MCF 10A (cell line): ENCODE results near the gene TENT4B. TPM values are rescaled to one million over a fixed set of nuclear protein-coding genes. Genes with fewer than 3 reads are reported as not detected.
A peak's percentile ranks its signal among the peaks of the same experiment; 100 is the strongest.
"Not testable (repeated sequence)": the region's sequence is repeated elsewhere in the genome, so short reads cannot be mapped to it uniquely, and the experiment has no call there.

Experiments
- BruUV-seq: library from RNA; stranded (reverse); fragments of 400-500 nt; replicated peaks from 2 replicates; lab custom pipeline; 2021; lab: Mats Ljungman, UMichigan
- CTCF ChIA-PET: fragments of 300-600 bp; sonication (Branson Sonifier 250); formaldehyde crosslinking; extraction: SDS; loops from one replicate; lab custom pipeline; 2021; ENCODE audit warnings: antibody characterized with exemption, inconsistent platforms; lab: Yijun Ruan, JAX
- POLR2A ChIA-PET: fragments of 300-600, 350-650 bp; sonication (Branson Sonifier 250); formaldehyde crosslinking; extraction: SDS; loops from one replicate; lab custom pipeline; 2020; ENCODE audit warnings: antibody characterized with exemption, inconsistent platforms; lab: Yijun Ruan, JAX
- DNase-seq: peaks from one replicate; pipeline ENCODE4 v3.0.0-alpha.2; 2018; ENCODE audit not compliant: unreplicated experiment
- H3K27ac Mint-ChIP-seq: one replicate; pipeline ENCODE4 v1.8.0; 2022; ENCODE audit warnings: mild to moderate bottlenecking, low read depth, mixed read lengths; ENCODE audit not compliant: unreplicated experiment
- H3K27me3 Mint-ChIP-seq: one replicate; pipeline ENCODE4 v1.8.0; 2022; ENCODE audit warnings: mixed read lengths; ENCODE audit not compliant: insufficient read depth, unreplicated experiment
- H3K36me3 Mint-ChIP-seq: one replicate; pipeline ENCODE4 v1.8.0; 2022; ENCODE audit warnings: mild to moderate bottlenecking, moderate library complexity, mixed read lengths; ENCODE audit not compliant: insufficient read depth, unreplicated experiment
- H3K4me1 Mint-ChIP-seq: one replicate; pipeline ENCODE4 v1.8.0; 2022; ENCODE audit warnings: mixed read lengths; ENCODE audit not compliant: insufficient read depth, unreplicated experiment
- H3K4me3 Mint-ChIP-seq: one replicate; pipeline ENCODE4 v1.8.0; 2022; ENCODE audit warnings: mild to moderate bottlenecking, moderate library complexity, mixed read lengths; ENCODE audit not compliant: unreplicated experiment
- H3K9me3 Mint-ChIP-seq: one replicate; pipeline ENCODE4 v1.8.0; 2022; ENCODE audit warnings: mixed read lengths; ENCODE audit not compliant: unreplicated experiment
- intact Hi-C: fragments of 100-400 bp; cut with micrococcal nuclease; formaldehyde crosslinking; loops from 2 replicates; pipeline ENCODE4 v1.14.1; 2022
- total RNA-seq: library from RNA; stranded (reverse); gene quantifications from 2 replicates; pipeline ENCODE4 v1.2.3, GENCODE V29; 2022
- TF ChIP-seq, protein P1 (sequence below): fragments of 200-600 bp; IDR thresholded peaks from one replicate; pipeline ENCODE4 v1.8.0; 2022; ENCODE audit warnings: antibody characterized with exemption, mild to moderate bottlenecking; ENCODE audit not compliant: unreplicated experiment

TENT4B gene
- total RNA-seq, 1 experiment from 2014 or later, result 12.1 TPM

DNA sequence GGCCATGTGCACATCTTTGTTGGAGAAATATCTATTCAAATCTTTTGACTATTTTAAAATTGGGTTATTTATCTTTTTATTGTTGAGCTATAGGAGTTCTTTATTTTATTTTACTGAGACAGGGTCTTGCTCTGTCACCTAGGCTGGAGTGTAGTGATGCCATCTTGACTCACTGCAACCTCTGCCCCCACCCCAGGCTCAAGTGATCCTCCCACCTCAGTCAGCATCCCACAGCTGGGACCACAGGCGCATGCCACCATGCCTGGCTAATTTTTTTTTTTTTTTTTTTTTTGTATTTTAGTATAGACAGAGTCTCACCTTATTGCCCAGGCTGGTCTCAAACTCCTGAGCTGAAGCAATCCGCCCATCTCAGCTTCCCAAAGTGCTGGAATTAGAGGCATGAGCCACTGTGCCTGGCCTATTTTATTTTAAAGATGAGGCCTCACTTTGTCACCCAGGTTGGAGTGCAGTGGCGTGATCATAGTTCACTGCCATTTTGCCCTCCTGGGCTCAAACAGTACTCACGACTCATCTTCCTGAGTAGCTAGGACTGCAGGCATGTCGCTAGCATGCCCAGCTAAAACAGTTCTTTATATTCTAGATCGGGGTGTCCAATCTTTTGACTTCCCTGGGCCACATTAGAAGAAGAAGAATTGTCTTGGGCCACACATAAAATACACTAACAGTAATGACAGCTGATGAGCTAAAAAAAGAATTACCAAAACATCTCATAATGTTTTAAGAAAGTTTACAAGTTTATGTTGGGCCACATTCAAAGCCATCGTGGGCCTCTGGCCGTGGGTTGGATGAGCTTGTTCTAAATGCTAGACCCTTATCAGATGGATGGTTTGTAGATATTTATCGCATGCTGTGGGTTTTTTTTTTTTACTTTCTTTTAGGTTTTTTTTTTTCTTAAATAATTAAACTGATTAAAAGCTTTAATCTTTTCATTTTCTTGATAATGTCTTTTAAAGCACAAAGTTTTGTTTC lies 13.7 kb downstream of the TENT4B start:
- TSS peak; percentile 32 for BruUV-seq
- Mint-ChIP-seq H3K9me3 (no peaks in the 10 kb centered on the region), H3K27ac (peak overlapping the region; percentile 82), H3K36me3 (no peaks in the 10 kb centered on the region), H3K4me1 (peaks cover 5% of the 10 kb centered on the region), H3K27me3 (no peaks in the 10 kb centered on the region), H3K4me3 (no peak overlapping the region)
- TF ChIP-seq, protein P1, sequence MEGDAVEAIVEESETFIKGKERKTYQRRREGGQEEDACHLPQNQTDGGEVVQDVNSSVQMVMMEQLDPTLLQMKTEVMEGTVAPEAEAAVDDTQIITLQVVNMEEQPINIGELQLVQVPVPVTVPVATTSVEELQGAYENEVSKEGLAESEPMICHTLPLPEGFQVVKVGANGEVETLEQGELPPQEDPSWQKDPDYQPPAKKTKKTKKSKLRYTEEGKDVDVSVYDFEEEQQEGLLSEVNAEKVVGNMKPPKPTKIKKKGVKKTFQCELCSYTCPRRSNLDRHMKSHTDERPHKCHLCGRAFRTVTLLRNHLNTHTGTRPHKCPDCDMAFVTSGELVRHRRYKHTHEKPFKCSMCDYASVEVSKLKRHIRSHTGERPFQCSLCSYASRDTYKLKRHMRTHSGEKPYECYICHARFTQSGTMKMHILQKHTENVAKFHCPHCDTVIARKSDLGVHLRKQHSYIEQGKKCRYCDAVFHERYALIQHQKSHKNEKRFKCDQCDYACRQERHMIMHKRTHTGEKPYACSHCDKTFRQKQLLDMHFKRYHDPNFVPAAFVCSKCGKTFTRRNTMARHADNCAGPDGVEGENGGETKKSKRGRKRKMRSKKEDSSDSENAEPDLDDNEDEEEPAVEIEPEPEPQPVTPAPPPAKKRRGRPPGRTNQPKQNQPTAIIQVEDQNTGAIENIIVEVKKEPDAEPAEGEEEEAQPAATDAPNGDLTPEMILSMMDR, result no peak
- intact Hi-C loops, result no loop called here
- ChIA-PET CTCF (interaction anchor here (0.6 to 2.2 kb wide), 5 partner anchors 10 to 238 kb away, joined by 4 to 10 read pairs (median 5); no protein-coding TSS in a partner anchor), POLR2A (interaction anchor here (0.6 to 1.6 kb wide), 6 partner anchors 12 to 1836 kb away, joined by 3 to 8 read pairs (median 4); partner anchors contain the start of gene HEATR3)
- DNase-seq, result peak; percentile 23

DNA sequence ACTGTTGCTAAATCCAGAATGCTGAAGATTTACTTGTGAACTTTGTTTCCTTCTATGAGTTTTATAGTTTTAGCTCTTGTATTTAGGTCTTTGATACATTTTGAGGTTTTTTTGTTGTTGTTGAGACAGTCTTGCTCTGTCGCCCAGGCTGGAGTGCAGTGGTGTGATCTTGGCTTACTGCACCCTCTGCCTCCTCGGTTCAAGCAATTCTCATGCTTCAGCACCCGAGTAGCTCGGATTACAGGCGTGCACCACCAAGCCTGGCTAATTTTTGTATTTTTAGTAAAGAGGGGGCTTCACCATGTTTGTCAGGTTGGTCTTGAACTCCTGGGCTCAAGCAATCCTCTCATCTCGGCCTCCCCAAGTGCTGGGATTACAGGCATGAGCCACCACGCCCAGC lies 14.4 kb downstream of the TENT4B start:
- no peaks in the 10 kb centered on the region for H3K9me3 Mint-ChIP-seq
- peak overlapping the region; percentile 82 for H3K27ac Mint-ChIP-seq
- H3K4me1 Mint-ChIP-seq, result peaks cover 8% of the 10 kb centered on the region
- ChIA-PET CTCF (interaction anchor here (1.2 to 2.2 kb wide), 4 partner anchors 11 to 44 kb away, joined by 4 to 10 read pairs (median 6); no protein-coding TSS in a partner anchor), POLR2A (interaction anchor here (0.6 to 1.6 kb wide), 7 partner anchors 12 to 1837 kb away, joined by 3 to 8 read pairs (median 4); partner anchors contain the start of gene HEATR3)
- TF ChIP-seq, protein P1, result no peak
- H3K36me3 Mint-ChIP-seq, result no peaks in the 10 kb centered on the region
- H3K27me3 Mint-ChIP-seq, result no peaks in the 10 kb centered on the region
- intact Hi-C loops, result no loop called here
- BruUV-seq, result no TSS peak
- no peak for DNase-seq
- no peak overlapping the region for H3K4me3 Mint-ChIP-seq

DNA sequence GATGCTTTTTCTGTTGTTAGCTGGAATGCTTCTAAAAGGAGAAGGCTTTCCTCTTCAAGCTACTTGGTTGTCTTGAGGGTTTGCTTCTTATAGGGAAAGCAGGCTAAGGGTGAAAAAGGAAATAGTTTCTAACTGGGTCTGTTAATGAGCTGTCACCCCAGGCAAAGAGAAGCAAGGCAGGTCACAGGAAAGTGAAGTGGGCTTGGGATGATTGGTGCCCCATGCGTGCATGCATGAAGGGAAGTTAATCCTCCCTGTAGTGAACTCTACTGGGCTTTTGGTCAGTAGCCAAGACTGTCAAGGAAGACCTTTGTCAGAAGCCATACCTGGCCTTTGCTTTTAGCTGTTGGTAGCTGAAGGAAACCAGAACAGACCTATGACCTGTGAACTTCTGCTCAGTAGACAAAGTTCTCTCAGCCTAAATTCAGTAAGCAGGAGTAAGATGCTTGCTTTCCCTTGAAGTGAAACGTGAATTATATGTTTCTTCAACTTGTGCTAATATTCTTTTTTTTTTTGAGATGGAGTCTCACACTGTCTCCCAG lies 16.5 kb downstream of the TENT4B start:
- POLR2A ChIA-PET, result no interaction called here
- CTCF ChIA-PET, result interaction anchor here (1.0 kb wide), 1 partner anchor 41 kb away, joined by 3 read pairs; no protein-coding TSS in a partner anchor
- Mint-ChIP-seq H3K4me1 (peaks cover 17% of the 10 kb centered on the region), H3K9me3 (no peaks in the 10 kb centered on the region), H3K36me3 (peaks cover 1% of the 10 kb centered on the region), H3K27me3 (no peaks in the 10 kb centered on the region), H3K4me3 (no peak overlapping the region), H3K27ac (no peak overlapping the region)
- intact Hi-C loops, result no loop called here
- no TSS peak for BruUV-seq
- TF ChIP-seq, protein P1, result no peak
- DNase-seq, result no peak

DNA sequence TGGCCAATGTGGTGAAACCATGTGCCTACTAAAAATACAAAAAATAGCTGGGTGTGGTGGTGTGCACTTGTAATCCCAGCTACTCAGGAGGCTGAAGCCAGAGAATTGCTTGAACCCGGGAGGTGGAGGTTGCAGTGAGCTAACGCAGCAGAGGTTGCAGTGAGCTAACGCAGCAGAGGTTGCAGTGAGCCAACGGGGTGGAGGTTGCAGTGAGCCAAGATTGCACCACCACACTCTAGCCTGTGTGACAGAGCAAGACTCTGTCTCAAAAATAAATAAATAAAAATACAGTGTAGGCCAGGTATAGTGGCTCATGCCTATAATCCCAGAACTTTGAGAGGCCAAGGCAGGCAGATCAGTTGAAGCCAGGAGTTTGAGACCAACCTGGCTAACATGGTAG lies 18.7 kb downstream of the TENT4B start:
- CTCF ChIA-PET, result interaction anchor here (0.5 to 1.0 kb wide), 4 partner anchors 16 to 147 kb away, joined by 3 to 5 read pairs (median 4); partner anchors contain the start of genes CNEP1R1 and HEATR3
- POLR2A ChIA-PET, result not testable (repeated sequence)

More for the DNA sequence above, 18.7 kb downstream of the TENT4B start:
- intact Hi-C loops, H3K9me3 Mint-ChIP-seq, H3K4me3 Mint-ChIP-seq, H3K27me3 Mint-ChIP-seq, H3K27ac Mint-ChIP-seq, DNase-seq, BruUV-seq: not testable (repeated sequence)
- Mint-ChIP-seq H3K36me3 (peaks cover 17% of the 10 kb centered on the region), H3K4me1 (peaks cover 17% of the 10 kb centered on the region)
